ENCODE measurements around the gene MPP3. TPM values are rescaled to one million over a fixed set of nuclear protein-coding genes. Genes with fewer than 3 reads are reported as not detected.

The MPP3 gene
- total and polyA plus RNA-seq, 3 donors from 2014 or later = 5.9 to 18.2 (median 16.7) TPM

DNA sequence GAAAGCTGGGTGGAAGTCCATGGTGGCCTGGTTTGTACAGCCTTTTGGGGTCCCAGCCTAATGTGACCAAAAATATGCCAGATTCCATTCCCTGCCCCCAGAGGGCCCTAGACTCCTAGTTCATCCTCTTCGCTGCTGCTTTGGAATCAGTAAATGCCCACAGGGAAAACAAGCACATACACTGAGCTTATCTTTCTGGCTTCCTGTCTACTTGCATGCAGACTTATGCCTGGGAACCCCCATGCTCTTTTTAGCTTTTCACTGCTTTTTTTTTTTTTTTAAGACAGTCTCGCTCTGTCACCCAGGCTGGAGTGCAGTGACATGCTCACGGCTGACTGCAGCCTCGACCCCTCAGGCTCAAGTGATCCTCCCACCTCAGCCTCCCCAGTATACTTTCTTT lies 7.9 kb upstream of the MPP3 start:
- peak overlapping the region in 1 of 2 donors; percentile 44 for H3K27ac ChIP-seq
- intact Hi-C loops (cut with DNase I; ENCODE audit: low total_unique reads) = no loop called here
- H3K27me3 ChIP-seq = no peaks in the 10 kb centered on the region
- no peaks in the 10 kb centered on the region for H3K36me3 ChIP-seq (ENCODE audit: low read depth, missing control alignments)
- peak; percentile 38 for DNase-seq
- 29 to 44% methylated on average over 4 of the region's 4 CpGs for WGBS, 2 donors
- H3K4me1 ChIP-seq = peaks cover 17% of the 10 kb centered on the region
- TF ChIP-seq, protein P1, sequence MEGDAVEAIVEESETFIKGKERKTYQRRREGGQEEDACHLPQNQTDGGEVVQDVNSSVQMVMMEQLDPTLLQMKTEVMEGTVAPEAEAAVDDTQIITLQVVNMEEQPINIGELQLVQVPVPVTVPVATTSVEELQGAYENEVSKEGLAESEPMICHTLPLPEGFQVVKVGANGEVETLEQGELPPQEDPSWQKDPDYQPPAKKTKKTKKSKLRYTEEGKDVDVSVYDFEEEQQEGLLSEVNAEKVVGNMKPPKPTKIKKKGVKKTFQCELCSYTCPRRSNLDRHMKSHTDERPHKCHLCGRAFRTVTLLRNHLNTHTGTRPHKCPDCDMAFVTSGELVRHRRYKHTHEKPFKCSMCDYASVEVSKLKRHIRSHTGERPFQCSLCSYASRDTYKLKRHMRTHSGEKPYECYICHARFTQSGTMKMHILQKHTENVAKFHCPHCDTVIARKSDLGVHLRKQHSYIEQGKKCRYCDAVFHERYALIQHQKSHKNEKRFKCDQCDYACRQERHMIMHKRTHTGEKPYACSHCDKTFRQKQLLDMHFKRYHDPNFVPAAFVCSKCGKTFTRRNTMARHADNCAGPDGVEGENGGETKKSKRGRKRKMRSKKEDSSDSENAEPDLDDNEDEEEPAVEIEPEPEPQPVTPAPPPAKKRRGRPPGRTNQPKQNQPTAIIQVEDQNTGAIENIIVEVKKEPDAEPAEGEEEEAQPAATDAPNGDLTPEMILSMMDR (IDR thresholded peaks at IDR 0.05) = peak in 2 of 3 experiments; percentile 20 to 21
- TF ChIP-seq POLR2A (IDR thresholded peaks at IDR 0.05) = no peak
- H3K4me3 ChIP-seq = no peak overlapping the region
- no peaks in the 10 kb centered on the region for H3K9me3 ChIP-seq

DNA sequence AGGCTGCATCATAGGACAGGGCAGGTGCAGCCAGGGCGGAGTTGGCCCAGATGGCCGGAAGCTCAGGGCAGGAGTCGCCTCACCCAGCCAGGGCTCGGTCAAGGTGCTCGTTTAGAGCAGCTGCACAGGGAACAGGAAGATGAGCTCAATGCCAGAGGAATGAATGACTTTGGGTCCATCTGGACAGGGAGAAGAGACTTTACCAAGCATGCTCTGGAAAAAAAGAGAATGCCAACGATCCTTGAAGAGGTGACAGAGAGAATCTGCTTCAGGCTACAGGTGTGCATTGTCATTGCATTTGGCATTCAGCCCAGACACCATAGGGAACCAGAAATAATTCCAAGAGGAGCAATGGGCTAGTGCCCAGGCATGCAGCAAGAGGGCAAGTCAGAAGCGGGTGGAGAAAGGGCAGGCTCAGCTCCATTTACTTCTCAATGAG lies 6.7 kb upstream of the MPP3 start:
- intact Hi-C loops (cut with DNase I; ENCODE audit: low total_unique reads) = no loop called here
- 32 to 42% methylated on average over 7 of the region's 7 CpGs for WGBS, 2 donors
- DNase-seq = no peak
- H3K27ac ChIP-seq = no peak overlapping the region
- H3K4me3 ChIP-seq = no peak overlapping the region
- H3K4me1 ChIP-seq = peaks cover 17% of the 10 kb centered on the region
- no peaks in the 10 kb centered on the region for H3K36me3 ChIP-seq (ENCODE audit: low read depth, missing control alignments)
- TF ChIP-seq POLR2A (IDR thresholded peaks at IDR 0.05) = no peak
- TF ChIP-seq, protein P1 (IDR thresholded peaks at IDR 0.05) = no peak
- H3K9me3 ChIP-seq = no peaks in the 10 kb centered on the region
- H3K27me3 ChIP-seq = no peaks in the 10 kb centered on the region

DNA sequence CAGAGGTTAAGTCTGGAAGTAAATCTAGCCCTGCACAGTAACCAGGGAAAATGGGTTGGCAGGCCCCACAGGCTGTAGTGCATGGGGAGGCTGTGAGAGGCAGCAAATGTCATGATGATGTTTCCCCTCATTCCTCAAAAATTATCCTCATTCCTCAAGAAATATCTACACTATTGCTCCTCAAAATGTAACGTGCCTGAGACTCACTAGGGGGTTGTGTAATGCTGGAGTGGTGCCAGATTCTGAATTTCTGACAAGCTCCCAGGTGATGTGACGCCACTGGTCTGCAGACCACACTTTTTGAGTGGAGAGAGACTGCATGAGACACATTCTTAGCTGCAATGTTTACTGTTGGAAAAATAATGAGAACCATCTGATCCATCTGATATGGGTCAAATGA lies 1.2 kb upstream of the MPP3 start:
- intact Hi-C loops (cut with DNase I; ENCODE audit: low total_unique reads) = no loop called here
- Histone ChIP-seq H3K27me3 (no peaks in the 10 kb centered on the region), H3K36me3 (ENCODE audit: low read depth, missing control alignments) (no peaks in the 10 kb centered on the region), H3K9me3 (no peaks in the 10 kb centered on the region), H3K4me3 (no peak overlapping the region), H3K4me1 (peaks cover 5% of the 10 kb centered on the region), H3K27ac (no peak overlapping the region)
- 49 to 57% methylated on average over 2 of the region's 2 CpGs for WGBS, 2 donors
- no peak for DNase-seq
- TF ChIP-seq POLR2A (IDR thresholded peaks at IDR 0.05) = no peak
- TF ChIP-seq, protein P1 (IDR thresholded peaks at IDR 0.05) = no peak

DNA sequence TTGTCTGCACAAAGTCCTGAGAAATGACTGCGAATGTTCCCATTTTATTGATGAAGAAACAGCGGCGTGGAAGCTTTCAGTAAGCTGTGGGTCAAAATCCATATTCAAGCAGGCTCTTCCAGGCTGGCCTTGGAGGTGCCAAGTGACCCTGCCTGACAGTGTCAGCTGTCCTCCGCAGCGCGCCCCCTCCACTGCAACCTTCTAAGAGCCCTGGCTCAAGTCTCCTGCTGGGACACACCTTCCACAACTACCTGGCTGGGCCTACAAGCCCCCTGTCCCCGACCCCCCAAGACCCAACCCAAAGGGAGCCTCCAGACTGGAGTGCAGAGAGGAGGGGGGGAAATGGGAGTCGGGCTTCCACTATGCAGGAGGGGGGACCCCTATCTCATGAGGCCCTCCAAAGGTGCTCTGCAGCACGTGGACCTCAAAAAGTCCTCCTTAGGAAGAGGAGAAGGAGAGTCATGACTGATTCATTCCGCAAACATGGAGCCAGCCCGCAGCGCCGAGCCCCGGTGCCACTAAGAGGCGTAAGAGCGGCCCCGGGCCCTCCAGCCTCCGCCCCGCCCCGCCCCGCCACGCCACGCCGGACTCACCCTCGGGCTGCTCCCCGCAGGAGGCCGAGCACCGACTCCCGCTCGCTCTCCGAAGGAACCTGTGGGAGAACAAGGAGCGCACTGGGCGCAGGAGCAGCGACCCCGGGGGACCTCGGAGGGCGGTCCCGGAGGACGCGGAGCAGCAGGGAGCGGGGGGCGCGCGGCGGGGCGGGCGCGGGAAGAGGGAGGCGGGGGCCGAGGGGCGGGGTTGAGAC lies 574 bp downstream of the MPP3 start:
- peak overlapping the region; percentile 55 to 66 for H3K27ac ChIP-seq
- WGBS, 2 donors = 12 to 15% methylated on average over 28 to 34 of the region's 51 CpGs
- intact Hi-C loops (cut with DNase I; ENCODE audit: low total_unique reads) = no loop called here
- H3K27me3 ChIP-seq = no peaks in the 10 kb centered on the region
- DNase-seq = peak; percentile 43
- peak overlapping the region; percentile 69 to 80 for H3K4me3 ChIP-seq
- TF ChIP-seq POLR2A (IDR thresholded peaks at IDR 0.05) = no peak
- TF ChIP-seq, protein P1 (IDR thresholded peaks at IDR 0.05) = no peak
- no peaks in the 10 kb centered on the region for H3K9me3 ChIP-seq
- no peaks in the 10 kb centered on the region for H3K36me3 ChIP-seq (ENCODE audit: low read depth, missing control alignments)
- peaks cover 5% of the 10 kb centered on the region for H3K4me1 ChIP-seq

DNA sequence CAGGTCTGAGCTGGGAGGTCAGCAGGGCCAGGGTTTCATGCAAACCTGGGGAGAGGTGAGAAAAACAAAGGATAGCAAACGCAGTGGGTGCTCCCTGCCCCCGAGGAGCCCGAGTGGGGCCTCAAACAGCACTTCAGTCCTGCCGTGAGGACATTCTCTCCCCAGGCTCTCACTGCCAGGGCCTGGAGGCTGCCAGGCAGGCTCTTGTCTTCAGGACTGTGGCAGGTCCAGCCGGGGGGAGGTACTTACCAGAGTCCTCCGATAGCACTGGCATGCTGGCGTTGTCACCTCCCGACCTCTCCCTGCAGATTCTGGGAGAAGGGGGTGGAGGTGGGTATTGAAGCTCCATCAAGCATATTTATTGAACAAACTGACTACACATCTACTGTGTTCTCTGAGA lies 1.3 kb downstream of the MPP3 start:
- intact Hi-C loops (cut with DNase I; ENCODE audit: low total_unique reads) = no loop called here
- H3K27ac ChIP-seq = no peak overlapping the region
- no peaks in the 10 kb centered on the region for H3K36me3 ChIP-seq (ENCODE audit: low read depth, missing control alignments)
- H3K9me3 ChIP-seq = no peaks in the 10 kb centered on the region
- TF ChIP-seq, protein P1 (IDR thresholded peaks at IDR 0.05) = no peak
- no peak for TF ChIP-seq POLR2A (IDR thresholded peaks at IDR 0.05)
- DNase-seq = no peak
- no peak overlapping the region for H3K4me3 ChIP-seq
- WGBS, 2 donors = 61 to 72% methylated on average over 7 to 8 of the region's 8 CpGs
- peaks cover 5% of the 10 kb centered on the region for H3K4me1 ChIP-seq
- no peaks in the 10 kb centered on the region for H3K27me3 ChIP-seq

Measured in testis (tissue), 3 donors.